Measurements from ENCODE around the gene LMNTD1.
"Not testable (repeated sequence)": the region's sequence is repeated elsewhere in the genome, so short reads cannot be mapped to it uniquely, and the experiment has no call there.

Gene LMNTD1

GRCh38 chr12:25433581-25434325, 119.3 kb downstream of the LMNTD1 start:
- DNase-seq (ENCODE audit: low spot score in 2 of 2) (no peak), ATAC-seq (replicated peaks; ENCODE audit: extremely low read depth, poor library complexity, severe bottlenecking) (no peak)
- no peaks in the 10 kb centered on the region for H3K9me3 Mint-ChIP-seq
- no peak overlapping the region for H3K27ac Mint-ChIP-seq (ENCODE audit: low read depth)
- H3K36me3 Mint-ChIP-seq (ENCODE audit: insufficient read depth): no peaks in the 10 kb centered on the region
- no peak overlapping the region for H3K4me3 Mint-ChIP-seq
- H3K27me3 Mint-ChIP-seq: no peaks in the 10 kb centered on the region
- peaks cover 4% of the 10 kb centered on the region for H3K4me1 Mint-ChIP-seq

- Mint-ChIP-seq H3K9me3 (no peaks in the 10 kb centered on the region), H3K36me3 (ENCODE audit: insufficient read depth) (no peaks in the 10 kb centered on the region), H3K27ac (ENCODE audit: low read depth) (no peak overlapping the region), H3K4me1 (peaks cover 4% of the 10 kb centered on the region), H3K27me3 (no peaks in the 10 kb centered on the region), H3K4me3 (no peak overlapping the region)
- DNase-seq (ENCODE audit: low spot score in 2 of 2): no peak
- ATAC-seq (replicated peaks; ENCODE audit: extremely low read depth, poor library complexity, severe bottlenecking): no peak
Observed at GRCh38 chr12:25433024-25433423, 120.1 kb downstream of the LMNTD1 start.

- no peaks in the 10 kb centered on the region for H3K4me1 Mint-ChIP-seq
- DNase-seq (ENCODE audit: low spot score in 2 of 2): no peak
- no peaks in the 10 kb centered on the region for H3K36me3 Mint-ChIP-seq (ENCODE audit: insufficient read depth)
Observed at GRCh38 chr12:25427337-25428249, 125.5 kb downstream of the LMNTD1 start.

GRCh38 chr12:25426821-25427220, 126.3 kb downstream of the LMNTD1 start:
- H3K27me3 Mint-ChIP-seq; H3K9me3 Mint-ChIP-seq; H3K27ac Mint-ChIP-seq (ENCODE audit: low read depth); H3K36me3 Mint-ChIP-seq (ENCODE audit: insufficient read depth); ATAC-seq (replicated peaks; ENCODE audit: extremely low read depth, poor library complexity, severe bottlenecking); H3K4me1 Mint-ChIP-seq; DNase-seq (ENCODE audit: low spot score in 2 of 2); H3K4me3 Mint-ChIP-seq: not testable (repeated sequence)

More at GRCh38 chr12:25427337-25428249, 125.5 kb downstream of the LMNTD1 start:
- no peak overlapping the region for H3K4me3 Mint-ChIP-seq
- H3K27ac Mint-ChIP-seq (ENCODE audit: low read depth): no peak overlapping the region
- H3K27me3 Mint-ChIP-seq: no peaks in the 10 kb centered on the region
- H3K9me3 Mint-ChIP-seq: no peaks in the 10 kb centered on the region
- ATAC-seq (replicated peaks; ENCODE audit: extremely low read depth, poor library complexity, severe bottlenecking): no peak

All from central memory CD8-positive, alpha-beta T cell (primary cell).